ENCODE results near the gene MAGI1.

DNA sequence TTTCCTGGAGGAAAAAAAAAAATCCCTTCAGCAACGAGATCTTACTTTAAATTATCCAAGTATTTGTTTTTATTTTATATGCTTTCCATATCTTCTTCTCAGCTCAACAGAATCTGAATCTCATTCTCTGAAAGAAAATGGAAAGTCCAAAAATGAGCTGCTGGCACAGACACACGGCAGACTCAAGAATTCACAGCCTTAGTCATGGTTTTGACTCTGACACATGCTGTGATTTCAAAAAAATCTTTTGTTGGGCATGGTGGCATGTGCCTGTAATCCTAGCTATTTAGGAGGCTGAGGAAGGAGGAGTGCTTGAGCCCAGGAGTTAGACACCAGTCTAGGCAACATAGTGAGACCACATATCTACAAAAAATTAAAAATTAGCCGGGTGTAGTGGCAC is 565.0 kb downstream of the MAGI1 start:
- TF ChIP-seq GATA2 (IDR thresholded peaks at IDR 0.05; ENCODE audit: low read depth, low read length): no peak
- no peak for TF ChIP-seq GATA3 (IDR thresholded peaks at IDR 0.05; ENCODE audit: low read depth, low read length)

All from SH-SY5Y (cell line).